Omental fat pad (tissue), 4 donors: ENCODE results near the gene ATP8B4. TPM values are rescaled to one million over a fixed set of nuclear protein-coding genes. Genes with fewer than 3 reads are reported as not detected.

ENCODE experiments used
- ATAC-seq: fragments of 150-250 bp; one replicate; pipeline ENCODE4 v1.9.1; 2016; ENCODE audit warnings: mild to moderate bottlenecking, moderate library complexity; ENCODE audit not compliant: low FRiP score
- DNase-seq: peaks from one replicate; pipeline ENCODE4 v3.0.0-alpha.2; 2019; ENCODE audit warnings: low spot score
- CTCF ChIP-seq, 3 donors: fragments of 450-650 bp; IDR thresholded peaks; one replicate each; pipeline ENCODE4 v1.5.1; 2016 to 2017; ENCODE audit warnings: antibody characterized with exemption in 3 of 3, mild to moderate bottlenecking in 3 of 3, moderate library complexity in 2 of 3
- total RNA-seq, 4 donors: library from RNA; depleted of rRNA; stranded (reverse); fragments of >200 nt; gene quantifications; one replicate each; pipeline ENCODE4 v1.1.0, GENCODE V29; 2016

ATP8B4 gene
- total RNA-seq, 4 donors from 2014 or later, result 12.1 to 32.3 (median 16.5) TPM

- no peak for DNase-seq
- no peak for TF ChIP-seq CTCF (IDR thresholded peaks at IDR 0.05)
- ATAC-seq, result no peak
Observed at GRCh38 chr15:49860101-49860500, 258.9 kb downstream of the ATP8B4 start.

DNA sequence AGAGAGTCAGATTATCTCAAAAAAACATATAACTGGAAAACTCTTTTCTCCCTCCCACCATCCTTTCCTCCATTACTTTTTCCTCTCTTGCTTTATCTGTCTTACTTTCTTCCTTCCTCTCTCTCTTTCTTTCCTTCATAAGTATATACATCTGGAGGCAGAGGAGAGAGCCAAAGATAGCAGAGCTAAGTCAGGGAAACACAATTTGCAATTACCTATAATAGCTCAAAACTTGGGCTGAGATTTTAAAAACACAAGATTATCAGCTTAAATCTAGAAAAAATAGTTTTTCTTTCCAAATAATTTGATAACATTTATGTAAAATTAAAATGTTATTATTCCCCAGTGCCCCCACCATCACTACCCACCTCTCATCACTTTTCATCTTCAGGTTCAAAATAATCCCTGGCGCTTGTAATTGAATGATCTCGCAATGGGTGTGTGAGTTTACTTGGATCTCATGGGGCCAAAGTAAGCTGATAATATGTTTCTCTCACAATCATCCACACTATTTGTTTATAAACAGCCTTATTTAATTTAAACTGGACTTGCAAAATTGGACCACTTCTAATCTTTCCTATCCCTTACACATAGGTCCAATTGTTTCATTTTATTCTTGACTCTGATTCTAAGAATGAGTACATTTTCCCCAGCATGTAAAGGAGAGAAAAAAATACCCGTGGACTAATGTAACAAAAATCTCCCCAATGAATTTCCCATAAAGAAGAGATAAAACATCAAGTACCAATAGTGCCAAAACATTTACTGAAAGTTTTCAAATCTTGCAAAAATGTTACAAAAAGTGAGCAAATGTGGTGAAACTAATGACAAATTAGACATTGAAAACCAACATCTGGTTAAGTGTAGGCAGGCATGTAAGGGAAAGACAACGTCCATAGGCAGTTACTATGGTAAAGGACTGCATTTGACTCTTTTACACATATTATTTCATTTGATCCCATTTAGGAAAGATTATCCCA, 261.2 kb downstream of the ATP8B4 start:
- no peak for TF ChIP-seq CTCF (IDR thresholded peaks at IDR 0.05)
- no peak for DNase-seq
- no peak for ATAC-seq

- DNase-seq (no peak), ATAC-seq (peak; percentile 93)
- no peak for TF ChIP-seq CTCF (IDR thresholded peaks at IDR 0.05)
Observed at GRCh38 chr15:49855917-49856637, 263.0 kb downstream of the ATP8B4 start.

- DNase-seq, result no peak
- ATAC-seq, result no peak
- no peak for TF ChIP-seq CTCF (IDR thresholded peaks at IDR 0.05)
Observed at GRCh38 chr15:49852756-49853155, 266.3 kb downstream of the ATP8B4 start.

DNA sequence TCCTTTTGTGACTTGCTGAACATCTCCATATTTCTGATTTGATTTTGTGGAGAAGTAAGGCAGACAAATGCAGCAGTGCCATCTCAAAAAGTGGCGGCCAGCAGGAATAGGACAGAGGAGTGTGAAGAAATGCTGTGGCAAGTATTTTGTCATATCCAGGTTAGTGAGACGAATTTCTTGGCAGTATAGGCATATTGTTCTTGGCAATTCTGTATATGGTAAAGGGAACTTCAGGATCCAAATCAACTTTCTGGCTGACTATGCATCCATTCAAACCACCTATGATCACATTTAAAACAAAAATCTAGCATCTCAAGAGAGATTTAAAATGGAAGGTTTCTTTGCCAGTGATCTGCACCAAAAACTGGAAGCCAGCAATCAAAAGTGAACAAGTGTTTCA, 270.2 kb downstream of the ATP8B4 start:
- DNase-seq, result no peak
- ATAC-seq, result no peak
- TF ChIP-seq CTCF (IDR thresholded peaks at IDR 0.05), result no peak

- ATAC-seq (no peak), DNase-seq (no peak)
- TF ChIP-seq CTCF (IDR thresholded peaks at IDR 0.05), result no peak
Observed at GRCh38 chr15:49848282-49848724, 270.7 kb downstream of the ATP8B4 start.
